Activated CD4-positive, CD25-positive, alpha-beta regulatory T cell treated with anti-CD3 and anti-CD28 coated beads, Interleukin-2, amount 50 U/mL, for 16 hours (primary cell): ENCODE measurements around the gene TEX101.
"Not testable (repeated sequence)": the region's sequence is repeated elsewhere in the genome, so short reads cannot be mapped to it uniquely, and the experiment has no call there.

Source experiments
- DNase-seq: peaks from one replicate; pipeline ENCODE4 v3.0.0-alpha.2; 2020; ENCODE audit warnings: low read depth, low spot score

TEX101 gene, protein sequence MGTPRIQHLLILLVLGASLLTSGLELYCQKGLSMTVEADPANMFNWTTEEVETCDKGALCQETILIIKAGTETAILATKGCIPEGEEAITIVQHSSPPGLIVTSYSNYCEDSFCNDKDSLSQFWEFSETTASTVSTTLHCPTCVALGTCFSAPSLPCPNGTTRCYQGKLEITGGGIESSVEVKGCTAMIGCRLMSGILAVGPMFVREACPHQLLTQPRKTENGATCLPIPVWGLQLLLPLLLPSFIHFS

DNA sequence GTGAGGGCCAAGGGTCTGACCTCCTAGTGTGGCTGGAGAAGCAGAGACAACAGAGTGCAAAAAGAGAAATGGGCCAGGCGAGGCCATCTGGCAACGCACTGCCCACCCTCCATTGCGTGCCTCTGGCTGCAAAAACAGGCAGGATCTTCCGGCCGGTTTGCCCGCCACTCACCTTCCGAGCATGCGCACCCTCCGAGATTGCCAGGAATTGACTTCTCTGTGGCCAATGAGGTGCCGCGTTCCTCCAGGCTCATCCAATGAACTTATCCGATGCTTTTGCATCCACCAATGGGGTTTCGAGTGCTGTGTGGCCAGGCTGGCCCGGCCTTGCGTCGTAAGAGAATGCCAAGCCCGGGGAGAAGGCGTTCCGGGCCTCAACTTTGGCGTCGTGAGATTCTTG, at the start of gene TEX101:
Gene TEX101, plus strand, starts transcription at position 337 of the 400 bp plus-strand sequence. CDS start 1,030 bp downstream, outside the sequence.
- no peak for DNase-seq

- not testable (repeated sequence) for DNase-seq
These were observed 49.0 kb upstream of the TEX101 start for GRCh38 chr19:43365677-43366076.

- DNase-seq = no peak
These were observed 46.9 kb upstream of the TEX101 start for GRCh38 chr19:43367822-43368221.

DNA sequence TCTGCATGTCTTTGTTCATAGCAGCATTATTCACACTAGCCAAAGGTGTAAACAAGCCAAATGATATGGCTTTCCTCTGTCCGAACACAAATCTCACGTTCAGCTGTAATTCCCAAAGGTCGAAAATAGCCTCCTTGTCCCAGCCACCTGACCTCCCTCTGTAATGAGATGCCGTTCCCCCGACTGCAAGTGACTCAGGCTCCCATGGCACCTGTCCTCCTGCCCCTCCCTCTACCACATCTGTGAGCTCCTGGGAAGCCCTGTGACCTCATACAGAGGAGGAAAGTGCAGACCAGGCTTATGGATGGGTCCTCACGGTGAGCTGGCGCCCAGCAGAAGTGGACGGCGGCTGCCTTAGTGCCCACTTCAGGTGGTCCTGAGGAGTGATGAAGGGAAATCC, 45.8 kb upstream of the TEX101 start:
- not testable (repeated sequence) for DNase-seq

DNA sequence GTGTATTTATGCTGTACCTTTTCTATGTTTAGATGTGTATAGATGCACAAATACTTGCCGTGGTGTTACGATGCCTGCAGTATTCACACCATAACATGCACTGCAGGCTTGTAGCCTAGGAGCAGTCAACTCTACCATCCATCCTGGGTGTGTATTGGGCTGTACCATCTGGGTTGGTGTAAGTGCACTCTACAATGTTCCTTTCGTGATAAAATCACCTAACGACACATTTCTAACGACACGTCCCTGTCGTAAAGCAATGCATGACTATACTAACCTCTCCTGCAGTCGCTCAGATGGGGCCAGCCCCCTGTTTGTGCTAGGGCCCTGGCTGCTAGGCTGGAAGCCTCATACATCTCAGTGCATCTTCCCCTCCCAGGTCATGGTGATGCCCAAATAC, 42.8 kb upstream of the TEX101 start:
- no peak for DNase-seq

DNA sequence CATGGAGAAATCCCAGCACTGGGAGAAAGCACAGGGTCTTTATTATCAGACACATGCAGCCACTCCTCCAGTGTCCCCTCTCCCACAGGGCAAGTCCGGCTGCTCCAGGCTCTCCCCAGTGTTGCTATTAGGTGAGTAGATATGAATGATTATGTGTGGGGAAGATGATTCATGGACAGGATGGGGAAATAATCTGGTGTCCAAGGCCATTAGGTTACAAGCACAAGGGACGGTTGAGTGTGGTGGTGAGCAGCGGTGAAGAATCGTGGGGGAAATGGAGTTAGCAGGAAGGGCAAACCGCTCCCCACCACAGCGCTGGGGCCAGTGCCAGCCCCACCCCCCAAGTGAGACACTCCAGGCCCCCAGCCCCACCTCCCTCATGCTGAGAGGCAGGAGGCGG, 42.2 kb upstream of the TEX101 start:
- no peak for DNase-seq

GRCh38 chr19:43377624-43378023, 37.1 kb upstream of the TEX101 start:
- not testable (repeated sequence) for DNase-seq

DNA sequence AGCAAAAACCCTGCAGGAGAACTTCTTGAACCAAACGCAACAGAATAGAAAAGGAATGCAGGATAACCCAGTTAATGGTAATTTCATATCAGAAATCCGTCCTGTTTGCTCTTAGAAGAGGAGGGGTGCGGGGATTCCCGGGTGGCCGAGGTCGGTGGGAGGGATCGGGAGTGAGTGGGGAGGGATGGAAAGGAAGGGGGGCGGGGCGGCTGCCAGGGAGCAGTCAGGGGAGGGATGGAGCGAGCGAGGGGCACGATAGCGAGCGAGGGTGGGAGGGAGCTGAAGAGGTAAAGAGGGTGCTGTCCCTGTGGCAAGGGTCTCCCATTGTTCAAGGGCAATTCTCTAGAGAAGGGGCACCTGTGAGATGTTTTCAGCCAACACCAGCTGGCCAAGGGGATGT, 34.7 kb upstream of the TEX101 start:
- DNase-seq = no peak

GRCh38 chr19:43380771-43381386, 33.8 kb upstream of the TEX101 start:
- no peak for DNase-seq

- DNase-seq = not testable (repeated sequence)
These were observed 32.0 kb upstream of the TEX101 start for GRCh38 chr19:43382586-43383216.

DNA sequence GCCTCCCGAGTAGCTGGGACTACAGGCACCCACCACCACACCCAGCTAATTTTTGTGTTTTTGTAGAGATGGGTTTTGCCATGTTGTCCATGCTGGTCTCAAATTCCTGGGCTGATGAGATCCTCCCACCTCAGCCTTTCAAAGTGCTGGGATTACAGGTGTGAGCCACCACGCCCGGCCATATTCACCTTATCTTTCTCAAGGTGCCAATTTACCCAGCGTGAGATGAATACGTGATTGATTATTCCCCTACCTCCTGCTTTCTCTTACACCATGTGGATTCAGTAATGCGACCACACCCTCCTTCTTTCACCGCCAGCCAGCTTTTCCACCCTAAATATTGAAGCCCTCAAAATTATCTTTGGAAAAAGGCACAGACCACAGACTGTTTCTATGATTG, 31.4 kb upstream of the TEX101 start:
- not testable (repeated sequence) for DNase-seq

- DNase-seq = not testable (repeated sequence)
These were observed 30.9 kb upstream of the TEX101 start for GRCh38 chr19:43383759-43384158.

GRCh38 chr19:43390903-43391551, 23.7 kb upstream of the TEX101 start:
- DNase-seq = not testable (repeated sequence)

DNA sequence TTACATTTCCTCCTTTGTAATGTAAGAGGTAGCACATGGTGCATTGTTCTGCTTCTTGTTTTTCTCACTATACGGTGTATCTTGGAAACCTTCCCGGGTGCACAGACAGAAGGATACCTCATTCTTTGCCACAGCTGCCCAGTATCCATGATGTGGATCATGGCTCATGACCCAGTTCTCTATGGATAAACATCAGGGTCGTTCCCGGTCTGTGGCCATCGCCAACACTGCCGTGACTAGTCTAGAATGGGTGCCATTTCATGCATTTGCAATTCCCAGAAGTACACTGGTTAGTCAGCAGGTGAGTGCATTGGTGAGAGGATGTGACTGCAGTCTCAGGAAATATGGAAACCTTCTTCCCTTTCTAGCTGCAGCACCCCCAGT, 23.1 kb upstream of the TEX101 start:
- DNase-seq = not testable (repeated sequence)

DNA sequence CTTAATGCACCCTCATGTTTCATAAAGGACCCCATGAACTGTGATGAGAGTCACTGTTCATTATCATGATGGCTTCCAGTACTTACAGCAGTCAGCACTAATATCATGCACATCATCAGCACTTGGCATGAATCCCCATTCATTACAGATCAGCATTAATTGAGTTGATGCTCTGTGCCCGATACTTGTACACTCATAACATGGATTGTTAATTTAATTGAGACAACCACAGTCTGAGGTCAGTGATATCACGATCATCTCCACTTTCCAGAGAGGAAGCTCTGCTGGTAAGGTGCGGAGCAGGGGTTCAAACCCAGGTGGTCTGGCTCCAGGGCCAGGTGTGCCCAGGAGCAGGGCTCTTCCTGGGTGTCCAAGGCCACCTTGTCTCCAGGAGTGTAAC, 21.2 kb upstream of the TEX101 start:
- not testable (repeated sequence) for DNase-seq

- no peak for DNase-seq
These were observed 19.1 kb upstream of the TEX101 start for GRCh38 chr19:43395561-43395960.

GRCh38 chr19:43406297-43406696, 8.4 kb upstream of the TEX101 start:
- no peak for DNase-seq

GRCh38 chr19:43407416-43408005, 7.2 kb upstream of the TEX101 start:
- no peak for DNase-seq

- DNase-seq = no peak
These were observed 6.6 kb upstream of the TEX101 start for GRCh38 chr19:43408043-43408442.

DNA sequence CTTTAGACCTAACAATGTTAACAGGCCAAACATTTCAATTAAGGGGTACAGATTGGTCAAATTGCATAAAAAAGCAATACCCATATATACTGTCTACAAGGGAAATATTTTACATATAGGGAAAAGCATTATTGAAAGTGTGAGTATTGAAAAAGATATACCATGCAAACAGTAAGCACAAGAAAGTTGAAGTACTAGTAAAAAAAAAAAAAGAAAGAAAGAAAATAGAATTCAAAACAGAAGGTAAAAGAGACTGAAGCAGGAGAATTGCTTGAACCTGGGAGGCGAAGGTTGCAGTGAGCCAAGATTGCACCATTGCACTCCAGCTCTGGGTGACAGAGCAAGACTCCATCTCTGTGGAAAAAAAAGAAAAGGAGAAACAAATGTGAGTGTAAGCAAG, 5.3 kb upstream of the TEX101 start:
- DNase-seq = no peak

DNA sequence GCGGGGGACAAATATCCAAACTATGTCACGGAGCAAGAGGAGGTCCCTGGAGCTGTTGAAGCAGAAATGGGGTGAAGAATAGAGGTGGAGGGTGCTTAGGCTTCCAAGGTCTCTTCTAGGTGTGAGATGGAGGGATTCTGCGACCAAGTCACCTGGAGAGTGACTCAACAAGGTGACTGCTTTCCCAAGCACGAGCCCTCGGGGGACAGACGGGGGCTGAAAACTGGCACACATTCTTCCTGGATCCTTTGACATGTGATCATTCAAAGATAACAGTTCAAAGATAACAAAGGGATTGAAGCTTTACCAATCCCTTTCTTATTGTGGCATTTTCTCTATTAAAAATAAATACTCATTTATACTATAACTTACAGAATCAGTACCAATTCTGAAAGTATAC, 2.2 kb upstream of the TEX101 start:
- no peak for DNase-seq
